Measurements from ENCODE around the gene TMEM151B.

TMEM151B gene

GRCh38 chr6:44232676-44233566 is 37.3 kb upstream of the TMEM151B start:
- TF ChIP-seq TEAD4 (IDR thresholded peaks at IDR 0.05) (no peak), NFIC (IDR thresholded peaks at IDR 0.05) (no peak), MAX (IDR thresholded peaks at IDR 0.05) (no peak), TCF12 (IDR thresholded peaks at IDR 0.05; ENCODE audit: low read depth) (no peak)

- TF ChIP-seq TEAD4 (IDR thresholded peaks at IDR 0.05) (no peak), ZBTB7A (IDR thresholded peaks at IDR 0.05; ENCODE audit: low read depth) (no peak), NFIC (IDR thresholded peaks at IDR 0.05) (no peak), YY1 (IDR thresholded peaks at IDR 0.05; ENCODE audit: low read depth) (no peak), RAD21 (IDR thresholded peaks at IDR 0.05; ENCODE audit: low read depth) (no peak), FOXM1 (IDR thresholded peaks at IDR 0.05; ENCODE audit: borderline replicate concordance, low read depth) (no peak), TAF1 (IDR thresholded peaks at IDR 0.05; ENCODE audit: low read depth) (no peak), CEBPB (IDR thresholded peaks at IDR 0.05) (no peak), CREB1 (IDR thresholded peaks at IDR 0.05; ENCODE audit: low read depth) (no peak), USF1 (IDR thresholded peaks at IDR 0.05) (no peak), EGR1 (IDR thresholded peaks at IDR 0.05) (no peak), EP300 (IDR thresholded peaks at IDR 0.05; ENCODE audit: borderline replicate concordance) (no peak), MAX (IDR thresholded peaks at IDR 0.05) (no peak), REST (IDR thresholded peaks at IDR 0.05; ENCODE audit: low read depth) (no peak), TCF12 (IDR thresholded peaks at IDR 0.05; ENCODE audit: low read depth) (no peak)
These were observed 36.6 kb upstream of the TMEM151B start for GRCh38 chr6:44233567-44234100.

GRCh38 chr6:44234101-44235025 is 35.9 kb upstream of the TMEM151B start:
- TF ChIP-seq TEAD4 (IDR thresholded peaks at IDR 0.05), result peak; percentile 70
- TF ChIP-seq USF1 (IDR thresholded peaks at IDR 0.05), result no peak
- peak; percentile 68 for TF ChIP-seq RAD21 (IDR thresholded peaks at IDR 0.05; ENCODE audit: low read depth)
- no peak for TF ChIP-seq CREB1 (IDR thresholded peaks at IDR 0.05; ENCODE audit: low read depth)
- no peak for TF ChIP-seq CEBPB (IDR thresholded peaks at IDR 0.05)
- TF ChIP-seq TCF12 (IDR thresholded peaks at IDR 0.05; ENCODE audit: low read depth), result no peak; the same call in 1 of the 2 replicates
- TF ChIP-seq ZBTB7A (IDR thresholded peaks at IDR 0.05; ENCODE audit: low read depth), result 0 out of 2 replicates have a peak, but pooled peaks have one; percentile 48

GRCh38 chr6:44235269-44235668 is 35.0 kb upstream of the TMEM151B start:
- TF ChIP-seq EP300 (IDR thresholded peaks at IDR 0.05; ENCODE audit: borderline replicate concordance) (no peak), ZBTB7A (IDR thresholded peaks at IDR 0.05; ENCODE audit: low read depth) (no peak), MAX (IDR thresholded peaks at IDR 0.05) (no peak), YY1 (IDR thresholded peaks at IDR 0.05; ENCODE audit: low read depth) (no peak), REST (IDR thresholded peaks at IDR 0.05; ENCODE audit: low read depth) (no peak), EGR1 (IDR thresholded peaks at IDR 0.05) (no peak), CREB1 (IDR thresholded peaks at IDR 0.05; ENCODE audit: low read depth) (no peak), TCF12 (IDR thresholded peaks at IDR 0.05; ENCODE audit: low read depth) (no peak), FOXM1 (IDR thresholded peaks at IDR 0.05; ENCODE audit: borderline replicate concordance, low read depth) (no peak)
